ENCODE results near the gene DCLK1.

DCLK1 gene

DNA sequence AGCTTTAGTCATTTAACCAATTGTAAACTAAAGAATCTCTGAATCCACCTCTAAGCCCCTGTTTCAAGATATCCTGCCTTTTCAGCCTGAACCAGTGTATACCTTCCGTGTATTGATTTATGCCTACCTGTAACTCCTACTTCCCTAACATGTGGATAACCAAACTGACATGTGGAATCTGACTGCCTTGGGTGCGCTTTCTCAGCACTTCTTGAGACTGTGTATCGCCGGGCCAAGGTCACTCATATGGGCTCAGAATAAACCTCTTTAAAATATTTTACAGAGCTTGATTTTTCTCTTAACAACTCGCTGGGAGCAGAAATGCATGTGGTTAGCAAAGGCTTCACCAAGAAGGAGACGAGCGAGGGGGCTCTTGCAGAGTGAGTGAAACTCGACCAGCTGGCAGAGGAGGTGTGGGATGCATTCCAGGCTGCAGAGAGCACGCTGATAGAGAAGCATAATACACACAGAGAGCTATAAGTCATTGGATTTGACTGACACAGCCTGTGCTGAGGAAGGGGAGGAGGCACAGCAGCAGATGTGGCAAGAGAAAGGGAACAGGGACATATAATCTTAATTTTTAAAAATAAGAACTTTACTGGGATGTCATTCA lies 386.5 kb downstream of the DCLK1 start:
- no peak for DNase-seq (ENCODE audit: low spot score)

DNA sequence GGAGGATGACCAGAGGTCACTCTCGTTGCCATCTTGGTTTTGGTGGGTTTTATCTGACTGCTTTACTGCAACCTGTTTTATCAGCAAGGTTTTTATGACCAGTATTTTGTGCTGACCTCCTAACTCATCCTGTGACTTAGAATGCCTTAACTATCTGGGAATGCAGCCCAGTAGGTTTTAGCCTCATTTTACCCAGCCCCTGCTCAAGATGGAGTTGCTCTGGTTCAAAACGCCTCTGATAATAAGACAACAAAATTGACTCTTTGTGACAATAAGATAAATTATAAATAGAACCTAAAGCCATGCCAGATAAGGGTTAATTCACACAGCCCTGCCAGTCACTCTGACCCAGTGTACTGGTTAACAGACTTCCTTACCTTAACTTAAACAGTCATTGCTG lies 387.0 kb downstream of the DCLK1 start:
- DNase-seq (ENCODE audit: low spot score) = no peak

DNA sequence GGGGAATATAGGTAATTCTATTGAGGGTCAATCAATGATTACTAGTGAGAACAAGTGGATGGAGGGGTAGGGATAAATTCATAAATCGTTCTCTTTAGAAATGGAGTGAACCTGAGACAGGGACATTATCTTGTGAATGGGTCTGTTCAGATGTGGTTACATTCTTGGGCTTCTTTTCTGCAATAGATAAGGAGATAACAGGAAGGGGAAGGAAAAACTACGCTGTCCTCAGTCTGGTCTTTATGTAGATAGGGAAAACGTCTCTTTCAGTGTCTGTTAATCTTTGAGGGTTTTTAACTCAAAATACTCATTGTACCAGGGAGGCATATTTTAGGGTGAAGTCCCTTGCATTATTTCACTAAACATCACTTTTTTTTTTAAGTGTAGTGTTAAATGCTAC lies 388.0 kb downstream of the DCLK1 start:
- DNase-seq (ENCODE audit: low spot score) = no peak

DNA sequence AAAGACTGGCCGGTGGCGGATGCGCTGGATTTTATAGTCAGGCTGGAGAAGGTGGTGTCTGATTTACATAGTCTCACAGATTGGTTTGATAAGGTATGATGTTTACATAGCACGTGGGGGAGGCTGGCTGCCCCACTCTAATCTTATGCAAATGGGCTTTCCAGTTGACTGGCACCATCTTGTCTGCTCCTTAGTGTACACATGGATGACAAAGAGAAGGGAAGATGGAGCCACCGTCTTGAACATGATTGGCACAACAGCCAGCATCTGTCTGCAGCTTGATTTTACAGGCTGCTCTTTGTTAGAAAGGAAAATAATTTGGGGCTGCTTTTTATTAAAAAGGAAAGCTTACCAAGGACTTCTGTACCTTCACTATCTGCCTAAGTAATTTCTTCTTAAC lies 389.5 kb downstream of the DCLK1 start:
- no peak for DNase-seq (ENCODE audit: low spot score)

DNA sequence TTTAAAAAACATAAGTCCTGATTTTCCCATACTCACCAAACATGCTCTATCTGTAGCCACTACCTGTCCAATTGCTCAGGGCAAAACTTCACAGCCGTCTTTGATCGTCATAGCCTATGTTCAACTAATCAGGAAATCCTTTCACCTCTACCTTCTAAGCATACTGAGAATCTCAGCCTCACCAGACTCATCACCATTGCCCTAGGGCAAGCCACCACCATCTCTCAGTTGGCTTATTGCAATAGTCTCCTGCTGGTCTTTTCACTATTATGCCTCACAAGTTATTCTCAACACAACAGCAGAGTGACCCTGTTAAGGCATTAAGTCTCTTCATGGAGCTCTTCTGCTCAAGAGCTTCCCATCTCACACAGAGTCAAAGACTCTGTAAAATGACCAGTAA lies 394.3 kb downstream of the DCLK1 start:
- DNase-seq (ENCODE audit: low spot score) = no peak

DNA sequence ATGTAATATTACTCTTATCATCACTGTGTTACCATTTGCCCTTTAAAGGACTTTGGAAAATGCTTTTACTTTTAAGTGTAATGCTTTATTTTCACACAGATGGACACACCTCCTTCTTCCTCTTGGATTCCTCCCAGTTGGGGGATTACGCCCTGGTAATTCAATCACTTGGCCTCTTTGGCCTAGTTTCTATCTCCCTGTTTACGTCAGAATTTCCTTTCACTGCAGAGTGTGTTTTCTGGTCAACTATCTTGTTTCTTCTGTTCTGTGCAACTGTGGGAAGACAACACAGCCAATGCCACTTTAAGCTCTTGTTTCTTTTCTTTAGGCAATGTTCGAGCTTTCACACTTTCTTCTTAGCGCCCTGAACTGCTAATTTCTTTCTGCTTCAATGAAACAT lies 397.4 kb downstream of the DCLK1 start:
- no peak for DNase-seq (ENCODE audit: low spot score)

DNA sequence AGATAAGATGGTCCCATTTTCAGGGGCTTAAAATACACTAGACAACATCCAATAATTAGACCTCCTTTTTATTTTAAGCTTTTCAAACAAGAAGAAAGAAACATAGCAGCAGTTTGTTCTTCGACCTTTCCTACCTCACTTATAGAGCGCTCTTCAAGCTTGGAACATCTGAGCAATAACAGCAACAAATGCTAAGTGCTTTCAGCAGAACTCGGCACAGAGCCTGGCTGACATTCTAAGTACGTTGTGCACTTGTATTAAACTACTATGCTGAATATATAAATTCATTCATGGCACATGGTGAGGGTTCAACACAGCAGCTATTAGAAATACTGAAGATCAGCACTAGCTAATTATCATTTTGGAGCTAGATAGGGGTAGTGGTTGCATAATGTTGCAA lies 398.6 kb downstream of the DCLK1 start:
- DNase-seq (ENCODE audit: low spot score) = no peak

DNA sequence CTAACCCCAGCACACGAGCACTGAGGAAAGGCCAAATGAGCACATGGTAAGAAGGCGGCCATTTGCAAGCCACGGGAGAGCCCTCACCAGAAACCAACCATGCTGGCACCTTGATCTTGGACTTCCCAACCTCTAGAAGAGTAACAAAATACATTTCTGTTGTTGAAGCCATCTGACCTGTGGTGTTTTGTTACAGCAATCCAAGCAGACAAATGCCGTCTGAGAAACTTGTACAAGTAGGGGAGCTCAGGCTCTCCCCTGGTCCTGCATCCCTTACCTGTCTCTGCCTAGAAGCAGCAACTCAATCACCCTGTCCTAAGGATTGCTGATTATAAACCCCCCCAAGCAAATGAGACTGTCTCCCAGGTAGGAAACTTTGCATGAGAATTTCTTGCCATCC lies 399.7 kb downstream of the DCLK1 start:
- DNase-seq (ENCODE audit: low spot score) = no peak

DNA sequence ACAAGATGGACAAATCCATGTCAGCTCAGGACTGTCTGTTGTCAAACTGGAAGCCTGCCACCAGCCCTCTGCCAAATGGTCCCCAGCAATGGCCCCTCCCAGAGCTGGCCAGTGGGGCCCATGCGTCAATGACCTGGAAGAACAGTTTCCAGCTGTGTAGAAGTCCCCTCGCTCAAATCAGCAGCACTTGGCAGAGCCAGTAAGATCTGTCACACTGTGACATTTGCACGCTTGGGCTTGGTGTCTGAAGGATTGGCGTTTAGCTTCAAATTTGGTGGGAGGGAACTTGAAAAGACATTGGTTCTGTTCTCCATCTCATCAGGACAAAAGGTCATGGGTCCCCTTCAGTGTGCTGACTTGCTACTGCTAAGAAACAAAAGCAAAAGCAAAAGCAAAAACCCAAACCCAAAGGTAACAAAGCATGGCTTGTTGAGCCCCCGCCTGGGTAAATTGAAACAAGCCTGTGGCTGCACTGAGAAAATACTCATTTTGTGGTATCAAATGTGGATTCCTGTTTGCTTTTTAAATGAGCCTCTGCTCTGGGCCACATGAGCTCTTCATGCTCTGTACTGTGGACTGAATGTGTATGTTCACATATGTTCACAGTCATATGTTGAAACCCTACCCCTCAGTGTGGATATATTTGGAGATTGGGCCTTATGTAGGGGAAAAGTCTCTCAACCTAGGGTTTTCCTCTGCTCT lies 401.1 kb downstream of the DCLK1 start:
- no peak for DNase-seq (ENCODE audit: low spot score)

DNA sequence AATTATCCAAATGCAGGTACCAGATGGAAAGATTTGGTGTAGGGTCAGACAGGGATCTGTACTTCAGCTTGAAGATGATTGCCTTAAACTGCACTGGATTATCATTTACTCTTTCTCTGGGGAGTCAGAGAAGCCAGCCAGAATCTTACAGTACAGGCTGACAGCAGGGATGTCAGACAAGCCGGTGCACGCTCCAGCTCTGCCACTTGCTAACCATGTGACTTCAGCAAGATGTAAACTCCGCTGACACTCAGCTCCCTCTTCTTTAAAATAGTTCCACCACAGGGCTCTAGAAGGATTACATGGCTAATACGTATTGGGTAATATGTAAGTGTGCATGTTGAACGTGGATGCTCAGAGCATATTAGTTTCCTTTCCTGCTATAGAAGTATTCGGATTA lies 403.3 kb downstream of the DCLK1 start:
- no peak for DNase-seq (ENCODE audit: low spot score)

DNA sequence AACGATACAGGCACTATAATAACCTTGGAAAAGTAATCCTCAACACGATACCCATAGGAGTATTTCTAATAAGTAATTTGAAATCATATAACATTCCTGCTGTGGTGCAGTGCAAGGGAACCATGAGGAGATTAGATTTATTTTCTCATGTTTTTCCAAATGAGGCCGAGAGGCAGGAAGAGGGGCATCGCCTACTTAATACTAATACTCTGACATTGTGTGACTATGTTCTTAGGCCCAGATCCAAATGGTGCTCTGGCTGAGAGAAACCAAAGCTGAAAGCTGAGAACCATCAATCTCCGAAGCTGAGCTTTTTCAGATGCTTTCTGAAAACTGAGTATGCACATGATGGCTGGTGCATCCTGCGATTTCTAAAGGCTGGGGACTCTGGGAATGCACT lies 406.7 kb downstream of the DCLK1 start:
- no peak for DNase-seq (ENCODE audit: low spot score)

DNA sequence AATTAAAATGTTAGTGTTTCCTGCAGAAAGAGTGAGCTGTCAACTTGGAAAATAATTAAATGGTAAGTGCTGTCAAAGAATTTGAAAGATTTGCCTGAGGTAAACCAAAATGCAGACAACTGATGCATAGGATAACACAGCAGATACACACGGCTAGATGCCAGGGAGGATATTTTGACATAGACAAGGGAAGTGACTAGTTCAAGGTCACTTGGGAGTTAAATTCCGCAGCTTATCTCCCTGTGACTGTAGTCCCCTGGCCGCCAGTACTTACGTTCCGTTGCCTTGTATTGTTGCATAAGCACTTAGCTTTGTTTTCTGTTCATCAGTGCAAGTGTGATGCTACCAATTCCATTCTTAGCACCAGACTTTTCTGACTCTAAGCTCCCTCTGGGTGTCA lies 407.4 kb downstream of the DCLK1 start:
- no peak for DNase-seq (ENCODE audit: low spot score)

DNA sequence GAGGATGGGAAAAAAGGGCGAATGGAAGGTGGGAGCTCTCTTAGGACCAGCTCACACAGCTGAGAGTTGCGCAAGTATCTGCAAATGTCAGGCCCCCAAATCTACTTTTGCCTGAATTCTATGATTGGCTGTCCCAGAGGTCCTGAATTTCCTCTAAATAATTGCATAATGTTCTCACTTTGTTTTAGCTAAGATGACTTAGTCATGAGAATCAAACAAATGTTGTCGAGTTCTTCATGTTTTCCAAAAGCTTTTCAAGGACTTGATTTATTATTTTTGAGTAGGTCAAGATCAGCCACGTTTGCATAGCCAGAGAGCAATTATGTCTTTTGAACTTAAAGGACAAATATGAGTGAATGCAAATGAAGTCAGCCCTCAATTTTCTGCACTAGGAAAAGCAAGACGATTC lies 408.1 kb downstream of the DCLK1 start:
- DNase-seq (ENCODE audit: low spot score) = no peak

DNA sequence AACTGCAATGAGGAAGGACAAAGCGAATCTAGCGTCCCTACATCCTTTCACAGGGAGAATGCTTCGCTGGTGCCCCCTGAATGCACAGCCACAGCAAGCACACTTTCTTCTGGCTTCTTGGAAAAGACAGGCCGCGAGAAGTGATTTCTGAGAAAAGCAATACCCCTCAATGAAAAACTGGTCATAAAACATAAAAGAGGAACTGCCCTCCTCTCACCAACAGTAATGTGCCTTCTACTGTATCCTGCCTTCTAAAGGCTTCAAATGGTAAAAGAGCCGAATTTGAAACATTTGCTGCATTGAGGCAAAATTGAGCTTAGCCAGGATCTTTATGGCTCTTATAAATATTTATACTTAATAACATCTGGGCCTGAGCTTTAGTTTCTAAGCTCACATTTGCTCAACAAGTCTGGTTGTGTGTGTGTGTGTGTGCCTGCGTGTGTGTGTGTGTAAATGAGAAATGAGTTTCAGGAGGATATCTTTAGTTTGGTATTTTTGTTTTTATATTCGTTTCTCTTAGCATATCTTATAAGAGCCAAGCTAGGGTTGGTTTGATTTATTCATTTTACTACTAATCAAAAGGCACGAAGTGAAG lies 408.6 kb downstream of the DCLK1 start:
- DNase-seq (ENCODE audit: low spot score) = no peak

DNA sequence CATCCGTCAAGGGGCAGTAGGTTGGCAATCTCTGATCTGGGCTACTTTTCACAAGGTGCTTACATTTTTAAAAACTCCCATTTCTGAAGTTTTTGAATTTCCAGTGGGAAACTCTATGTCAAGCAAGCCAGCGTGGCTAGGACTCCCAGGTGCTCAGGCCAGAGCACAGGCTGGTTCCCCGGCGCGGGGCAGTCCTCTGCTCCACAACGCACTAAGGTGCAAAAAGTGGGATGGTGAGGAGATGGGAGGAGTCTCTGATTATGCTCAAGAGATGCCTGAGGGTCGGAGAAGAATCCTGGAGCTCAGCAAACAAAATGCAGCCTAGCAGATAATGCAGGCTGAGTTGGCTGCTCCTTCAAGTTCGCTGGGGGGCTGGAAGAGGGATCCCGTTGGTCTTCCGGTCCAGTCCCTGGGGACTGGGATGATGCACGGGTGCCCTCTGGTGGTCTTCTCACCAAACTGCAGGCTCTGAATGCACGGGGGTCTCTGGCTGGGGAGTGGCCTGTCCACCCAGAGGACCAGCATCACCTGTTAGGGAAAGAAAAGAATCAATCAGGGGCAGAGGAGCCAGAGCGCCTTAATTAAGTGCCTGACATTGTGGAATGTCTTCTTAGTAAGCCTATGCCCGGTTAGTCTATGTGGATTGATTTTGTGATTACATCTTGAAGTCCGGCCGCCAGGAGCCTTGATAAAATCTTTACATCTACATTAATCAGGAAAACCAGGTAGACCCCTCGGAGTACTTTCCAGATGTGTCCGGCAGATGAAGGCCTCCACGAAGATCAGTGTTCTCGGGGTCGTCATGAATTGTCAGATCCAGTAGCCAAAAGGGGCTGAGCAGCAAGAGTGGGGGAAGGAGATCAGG lies 410.3 kb downstream of the DCLK1 start:
- DNase-seq (ENCODE audit: low spot score) = no peak

DNA sequence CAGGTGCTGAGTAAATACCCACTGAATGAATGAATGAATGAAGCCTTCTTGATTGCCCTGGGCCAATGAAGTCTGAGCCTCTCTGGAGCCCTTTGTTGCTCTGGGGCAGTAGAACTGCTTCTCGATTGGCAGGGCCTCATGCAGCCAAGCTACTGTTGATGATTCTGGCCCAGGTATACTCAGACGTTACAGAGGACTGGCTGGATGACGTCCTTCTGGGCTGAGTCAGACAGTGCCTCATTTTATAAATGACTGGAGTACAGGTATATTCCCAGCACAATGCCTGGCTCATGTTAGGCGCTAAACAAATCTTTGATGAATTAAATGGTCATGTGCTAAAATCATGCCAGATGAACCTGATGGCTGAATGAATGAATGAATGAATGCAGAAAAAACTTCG lies 410.9 kb downstream of the DCLK1 start:
- no peak for DNase-seq (ENCODE audit: low spot score)

Measured in left forelimb (tissue), 1 donor.